A549 (cell line): ENCODE data around the gene XPNPEP1. TPM values are rescaled to one million over a fixed set of nuclear protein-coding genes. Genes with fewer than 3 reads are reported as not detected.

Experiments used
- ATAC-seq, 2 experiments: fragments of 200-7000 bp in 1 of 2; fragments of >200 bp in 1 of 2; cut with Nextera tagmentation in 1 of 2; cut with Tn5 transposase in 1 of 2; 3 replicates each; pipeline versions ENCODE4 v1.8.0 to v1.9.1; 2018 to 2020; ENCODE audit warnings: mild to moderate bottlenecking in 1 of 2, moderate library complexity in 1 of 2
- CTCF ChIA-PET: fragments of 300-600 bp; sonication (Branson Sonifier 250); formaldehyde crosslinking; extraction: SDS; loops from one replicate; lab custom pipeline; 2021; ENCODE audit warnings: antibody characterized with exemption, inconsistent platforms; lab: Yijun Ruan, JAX
- POLR2A ChIA-PET: fragments of 350-600 bp; formaldehyde crosslinking; extraction: SDS; loops from one replicate; lab custom pipeline; 2021; ENCODE audit warnings: antibody characterized with exemption, inconsistent platforms; lab: Yijun Ruan, JAX
- DNase-seq, 2 experiments: peaks; one replicate each; pipeline versions ENCODE4 v3.0.0 to v3.0.0-alpha.2; 2011 to 2016; ENCODE audit warnings: low read depth in 1 of 2, low spot score in 1 of 2
- FAIRE-seq: peaks from 2 replicates; lab custom pipeline; 2011; peaks lifted over from hg19 to GRCh38; lab: Jason Lieb, UNC
- H3K27ac ChIP-seq, 2 experiments: fragments of >200 bp; sonication (Bioruptor Twin); formaldehyde crosslinking; 3 replicates each; pipeline ENCODE4 v1.5.1; 2016 to 2017
- H3K4me1 ChIP-seq: fragments of >200 bp; sonication (Bioruptor Twin); formaldehyde crosslinking; 3 replicates; pipeline ENCODE4 v1.6.1; 2016
- H3K4me2 ChIP-seq: fragments of >200 bp; sonication (Bioruptor Twin); formaldehyde crosslinking; 3 replicates; pipeline ENCODE4 v1.6.1; 2016
- H3K4me3 ChIP-seq: fragments of >200 bp; sonication (Bioruptor Twin); formaldehyde crosslinking; 3 replicates; pipeline ENCODE4 v1.5.1; 2016
- H3K9me3 ChIP-seq: fragments of >200 bp; sonication (Bioruptor Twin); formaldehyde crosslinking; 3 replicates; pipeline ENCODE4 v1.6.1; 2016
- CEBPB ChIP-seq, 2 experiments: fragments of >200 bp in 1 of 2; sonication (Bioruptor Twin) in 1 of 2; formaldehyde crosslinking in 1 of 2; IDR thresholded peaks; 2 replicates each; pipeline ENCODE4 v1.6.1; 2012 to 2016
- EHF ChIP-seq: fragments of 250-450 bp; sonication (Bioruptor Pico); IDR thresholded peaks from 2 replicates; pipeline ENCODE4 v1.5.0; 2020; ENCODE audit warnings: mild to moderate bottlenecking
- ELK1 ChIP-seq: fragments of 150-350 bp; IDR thresholded peaks from 2 replicates; pipeline ENCODE4 v1.6.1; 2014; ENCODE audit warnings: low read depth, mild to moderate bottlenecking, low read length
- FOSB ChIP-seq: fragments of 250-450 bp; sonication (Bioruptor Pico); IDR thresholded peaks from 2 replicates; pipeline ENCODE4 v1.5.0; 2020; ENCODE audit warnings: mild to moderate bottlenecking, moderate library complexity
- FOXS1 ChIP-seq: fragments of 250-450 bp; sonication (Bioruptor Pico); IDR thresholded peaks from 2 replicates; pipeline ENCODE4 v1.5.0; 2020; ENCODE audit warnings: mild to moderate bottlenecking, moderate library complexity
- HES2 ChIP-seq: fragments of >200 bp; sonication (Bioruptor Twin); formaldehyde crosslinking; IDR thresholded peaks from 2 replicates; pipeline ENCODE4 v1.6.1; 2016
- HEYL ChIP-seq: fragments of 250-450 bp; sonication (Bioruptor Pico); IDR thresholded peaks from 2 replicates; pipeline ENCODE4 v1.8.0; 2021; ENCODE audit warnings: mild to moderate bottlenecking, moderate library complexity
- HOXA7 ChIP-seq: fragments of 250-450 bp; sonication (Bioruptor Pico); IDR thresholded peaks from 2 replicates; pipeline ENCODE4 v1.5.0; 2020; ENCODE audit warnings: mild to moderate bottlenecking, moderate library complexity
- JUNB ChIP-seq: fragments of >200 bp; sonication (Bioruptor Twin); formaldehyde crosslinking; IDR thresholded peaks from 2 replicates; pipeline ENCODE4 v1.6.1; 2016
- KDM5A ChIP-seq: fragments of 200-600 bp; sonication (generic); IDR thresholded peaks from 2 replicates; pipeline ENCODE4 v1.6.1; 2016; ENCODE audit warnings: antibody characterized with exemption, mild to moderate bottlenecking
- NR3C1 ChIP-seq: fragments of >200 bp; sonication (Bioruptor Twin); formaldehyde crosslinking; IDR thresholded peaks from 3 replicates; pipeline ENCODE4 v1.6.1; 2017
- POLR2A ChIP-seq: IDR thresholded peaks from 2 replicates; pipeline ENCODE4 v1.6.1; 2012; ENCODE audit warnings: mild to moderate bottlenecking, low read length
- RAD21 ChIP-seq, 2 experiments: fragments of >200 bp in 1 of 2; sonication (Bioruptor Twin) in 1 of 2; formaldehyde crosslinking in 1 of 2; IDR thresholded peaks in 1 of 2; conservative IDR thresholded peaks in 1 of 2; 2 replicates in 1 of 2; 3 replicates in 1 of 2; pipeline ENCODE4 v1.6.1; 2012 to 2018; ENCODE audit warnings: inconsistent platforms in 1 of 2
- TFCP2L1 ChIP-seq: fragments of 250-450 bp; sonication (Bioruptor Pico); IDR thresholded peaks from 2 replicates; pipeline ENCODE4 v1.5.0; 2021; ENCODE audit warnings: mild to moderate bottlenecking
- ZNF302 ChIP-seq: fragments of 250-450 bp; sonication (Bioruptor Pico); IDR thresholded peaks from 2 replicates; pipeline ENCODE4 v1.9.0; 2021; ENCODE audit warnings: inconsistent platforms, mild to moderate bottlenecking, moderate library complexity
- WGBS: methylation state at CpG from one replicate; pipeline ENCODE4 v1.1.6; 2017; ENCODE audit errors: missing lambda C conversion rate; 5-methylcytosine and 5-hydroxymethylcytosine counted together
- polyA plus RNA-seq, 4 experiments: library from polyadenylated mRNA; depleted of rRNA in 3 of 4; stranded (reverse); fragments of >200 nt; fragmentation: RNase III in 1 of 4; extraction: RNeasy Plus Mini Kit Qiagen cat#74134 plus additional on column Dnase treatment in 1 of 4; gene quantifications; 2 replicates in 3 of 4; 3 replicates in 1 of 4; pipeline ENCODE4 v1.2.3, GENCODE V29; 2011 to 2017
- TF ChIP-seq, protein P1 (sequence below): fragments of 250-450 bp; sonication (Bioruptor Pico); IDR thresholded peaks from 2 replicates; pipeline ENCODE4 v1.5.0; 2020; ENCODE audit warnings: low read depth, mild to moderate bottlenecking, moderate library complexity
- TF ChIP-seq, protein P2 (sequence below): fragments of >200 bp; sonication (Bioruptor Twin); formaldehyde crosslinking; IDR thresholded peaks from 3 replicates; pipeline ENCODE4 v1.5.1; 2016
- TF ChIP-seq, protein P3 (sequence below): IDR thresholded peaks from 2 replicates; pipeline ENCODE4 v1.6.1; 2012; ENCODE audit warnings: low read depth, borderline replicate concordance
- TF ChIP-seq, protein P4 (sequence below): fragments of 200-600 bp; sonication (generic); IDR thresholded peaks from 2 replicates; pipeline ENCODE4 v1.6.1; 2016; ENCODE audit warnings: antibody characterized with exemption, mild to moderate bottlenecking, moderate library complexity

The XPNPEP1 gene
- polyA plus RNA-seq, 2 of the 4 experiments (the other 2 are of a cell fraction), result 32.5 to 53.9 TPM

DNA sequence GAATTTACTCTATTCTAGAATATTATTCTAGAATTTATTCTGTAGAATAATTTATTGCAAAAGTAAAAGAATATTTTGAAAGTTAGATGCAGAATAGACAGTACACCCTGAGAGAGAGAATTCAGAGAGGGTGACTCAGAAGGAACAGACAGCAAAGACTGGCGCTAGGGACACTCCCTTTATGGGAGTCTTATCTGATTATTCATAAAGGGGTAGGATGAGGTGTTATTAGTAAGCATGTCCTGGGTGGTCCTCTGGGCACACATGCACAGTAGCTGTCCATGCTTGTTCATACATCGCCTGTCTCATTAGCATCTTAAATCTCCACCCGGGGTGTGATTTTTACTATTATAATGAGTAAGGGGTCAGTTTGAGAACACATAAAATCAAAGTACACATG lies 100.1 kb downstream of the XPNPEP1 start:
- H3K9me3 ChIP-seq, result no peaks in the 10 kb centered on the region
- H3K4me3 ChIP-seq, result no peak overlapping the region
- H3K27ac ChIP-seq, result no peak overlapping the region
- ChIA-PET CTCF (interaction anchor here (1.0 kb wide), 1 partner anchor 29 kb away, joined by 5 read pairs; no protein-coding TSS in a partner anchor), POLR2A (no interaction called here)
- no peaks in the 10 kb centered on the region for H3K4me1 ChIP-seq
- DNase-seq (no peak), FAIRE-seq (no peak), ATAC-seq (no peak)
- WGBS, result 20% methylated on average over 3 of the region's 3 CpGs
- H3K4me2 ChIP-seq, result no peak overlapping the region
- TF ChIP-seq RAD21 (conservative IDR thresholded peaks at IDR 0.05 in 1 of 2, IDR thresholded peaks at IDR 0.05 in 1 of 2) (no peak), ZNF302 (CRISPR knock-in tag) (no peak), FOSB (no peak), HES2 (no peak), JUNB (no peak), CEBPB (IDR thresholded peaks at IDR 0.05) (no peak), FOXS1 (CRISPR knock-in tag) (no peak), NR3C1 (no peak), HEYL (CRISPR knock-in tag) (no peak), ELK1 (no peak), HOXA7 (CRISPR knock-in tag) (no peak), TFCP2L1 (CRISPR knock-in tag) (no peak), POLR2A (no peak)
- TF ChIP-seq, protein P1, sequence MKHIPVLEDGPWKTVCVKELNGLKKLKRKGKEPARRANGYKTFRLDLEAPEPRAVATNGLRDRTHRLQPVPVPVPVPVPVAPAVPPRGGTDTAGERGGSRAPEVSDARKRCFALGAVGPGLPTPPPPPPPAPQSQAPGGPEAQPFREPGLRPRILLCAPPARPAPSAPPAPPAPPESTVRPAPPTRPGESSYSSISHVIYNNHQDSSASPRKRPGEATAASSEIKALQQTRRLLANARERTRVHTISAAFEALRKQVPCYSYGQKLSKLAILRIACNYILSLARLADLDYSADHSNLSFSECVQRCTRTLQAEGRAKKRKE (CRISPR knock-in tag), result no peak
- TF ChIP-seq, protein P2, sequence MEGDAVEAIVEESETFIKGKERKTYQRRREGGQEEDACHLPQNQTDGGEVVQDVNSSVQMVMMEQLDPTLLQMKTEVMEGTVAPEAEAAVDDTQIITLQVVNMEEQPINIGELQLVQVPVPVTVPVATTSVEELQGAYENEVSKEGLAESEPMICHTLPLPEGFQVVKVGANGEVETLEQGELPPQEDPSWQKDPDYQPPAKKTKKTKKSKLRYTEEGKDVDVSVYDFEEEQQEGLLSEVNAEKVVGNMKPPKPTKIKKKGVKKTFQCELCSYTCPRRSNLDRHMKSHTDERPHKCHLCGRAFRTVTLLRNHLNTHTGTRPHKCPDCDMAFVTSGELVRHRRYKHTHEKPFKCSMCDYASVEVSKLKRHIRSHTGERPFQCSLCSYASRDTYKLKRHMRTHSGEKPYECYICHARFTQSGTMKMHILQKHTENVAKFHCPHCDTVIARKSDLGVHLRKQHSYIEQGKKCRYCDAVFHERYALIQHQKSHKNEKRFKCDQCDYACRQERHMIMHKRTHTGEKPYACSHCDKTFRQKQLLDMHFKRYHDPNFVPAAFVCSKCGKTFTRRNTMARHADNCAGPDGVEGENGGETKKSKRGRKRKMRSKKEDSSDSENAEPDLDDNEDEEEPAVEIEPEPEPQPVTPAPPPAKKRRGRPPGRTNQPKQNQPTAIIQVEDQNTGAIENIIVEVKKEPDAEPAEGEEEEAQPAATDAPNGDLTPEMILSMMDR, result no peak
- TF ChIP-seq, protein P3, sequence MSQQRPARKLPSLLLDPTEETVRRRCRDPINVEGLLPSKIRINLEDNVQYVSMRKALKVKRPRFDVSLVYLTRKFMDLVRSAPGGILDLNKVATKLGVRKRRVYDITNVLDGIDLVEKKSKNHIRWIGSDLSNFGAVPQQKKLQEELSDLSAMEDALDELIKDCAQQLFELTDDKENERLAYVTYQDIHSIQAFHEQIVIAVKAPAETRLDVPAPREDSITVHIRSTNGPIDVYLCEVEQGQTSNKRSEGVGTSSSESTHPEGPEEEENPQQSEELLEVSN, result no peak

DNA sequence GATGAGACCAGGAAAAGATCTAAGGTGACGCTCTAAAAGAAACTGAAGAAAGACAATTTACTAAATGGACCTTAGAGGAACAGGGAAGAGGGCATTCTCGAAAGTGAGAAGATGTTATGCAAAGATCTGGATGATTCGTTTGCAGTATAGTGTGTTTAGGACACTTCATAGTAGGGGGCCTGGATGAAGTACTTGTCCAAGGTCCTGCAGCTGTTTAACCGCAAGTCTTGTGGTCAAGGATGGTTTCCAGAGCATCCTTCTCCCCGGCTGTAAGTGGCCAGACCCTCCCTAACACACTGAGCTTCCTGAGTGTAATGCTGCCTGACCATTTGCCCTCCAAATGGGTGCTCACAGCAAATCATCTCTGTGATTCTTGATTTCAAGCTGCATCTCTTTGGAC lies 101.6 kb downstream of the XPNPEP1 start:
- no peak for DNase-seq
- H3K4me3 ChIP-seq, result no peak overlapping the region
- no peak for FAIRE-seq
- CTCF ChIA-PET, result no interaction called here
- no peak overlapping the region for H3K27ac ChIP-seq
- no peaks in the 10 kb centered on the region for H3K9me3 ChIP-seq
- ATAC-seq, result no peak
- H3K4me1 ChIP-seq, result no peaks in the 10 kb centered on the region
- TF ChIP-seq ZNF302 (CRISPR knock-in tag) (no peak), EHF (CRISPR knock-in tag) (no peak), KDM5A (no peak)
- TF ChIP-seq, protein P4, sequence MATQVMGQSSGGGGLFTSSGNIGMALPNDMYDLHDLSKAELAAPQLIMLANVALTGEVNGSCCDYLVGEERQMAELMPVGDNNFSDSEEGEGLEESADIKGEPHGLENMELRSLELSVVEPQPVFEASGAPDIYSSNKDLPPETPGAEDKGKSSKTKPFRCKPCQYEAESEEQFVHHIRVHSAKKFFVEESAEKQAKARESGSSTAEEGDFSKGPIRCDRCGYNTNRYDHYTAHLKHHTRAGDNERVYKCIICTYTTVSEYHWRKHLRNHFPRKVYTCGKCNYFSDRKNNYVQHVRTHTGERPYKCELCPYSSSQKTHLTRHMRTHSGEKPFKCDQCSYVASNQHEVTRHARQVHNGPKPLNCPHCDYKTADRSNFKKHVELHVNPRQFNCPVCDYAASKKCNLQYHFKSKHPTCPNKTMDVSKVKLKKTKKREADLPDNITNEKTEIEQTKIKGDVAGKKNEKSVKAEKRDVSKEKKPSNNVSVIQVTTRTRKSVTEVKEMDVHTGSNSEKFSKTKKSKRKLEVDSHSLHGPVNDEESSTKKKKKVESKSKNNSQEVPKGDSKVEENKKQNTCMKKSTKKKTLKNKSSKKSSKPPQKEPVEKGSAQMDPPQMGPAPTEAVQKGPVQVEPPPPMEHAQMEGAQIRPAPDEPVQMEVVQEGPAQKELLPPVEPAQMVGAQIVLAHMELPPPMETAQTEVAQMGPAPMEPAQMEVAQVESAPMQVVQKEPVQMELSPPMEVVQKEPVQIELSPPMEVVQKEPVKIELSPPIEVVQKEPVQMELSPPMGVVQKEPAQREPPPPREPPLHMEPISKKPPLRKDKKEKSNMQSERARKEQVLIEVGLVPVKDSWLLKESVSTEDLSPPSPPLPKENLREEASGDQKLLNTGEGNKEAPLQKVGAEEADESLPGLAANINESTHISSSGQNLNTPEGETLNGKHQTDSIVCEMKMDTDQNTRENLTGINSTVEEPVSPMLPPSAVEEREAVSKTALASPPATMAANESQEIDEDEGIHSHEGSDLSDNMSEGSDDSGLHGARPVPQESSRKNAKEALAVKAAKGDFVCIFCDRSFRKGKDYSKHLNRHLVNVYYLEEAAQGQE, result no peak
- TF ChIP-seq, protein P1 (CRISPR knock-in tag), result no peak
- H3K4me2 ChIP-seq, result no peak overlapping the region
- POLR2A ChIA-PET, result no interaction called here
- WGBS, result under 1% methylated on average over 5 of the region's 5 CpGs
